PFSK-1 (cell line): ENCODE data around the gene ARHGAP15.

Experiments used
- FOXP2 ChIP-seq: optimal IDR thresholded peaks from 2 replicates; pipeline ENCODE3; 2011; ENCODE audit warnings: borderline replicate concordance, control low read depth, inconsistent platforms; ENCODE audit not compliant: insufficient read depth; ENCODE audit errors: extremely low read length, extremely low read depth
- POLR2AphosphoS5 ChIP-seq: IDR thresholded peaks from 2 replicates; pipeline ENCODE4 v1.6.1; 2012; ENCODE audit warnings: low read depth, mild to moderate bottlenecking, control low read depth, low read length, moderate library complexity
- REST ChIP-seq, 2 experiments: IDR thresholded peaks; 2 replicates each; pipeline versions ENCODE4 v1.6.1 to v1.8.0; 2011 to 2012; ENCODE audit warnings: low read depth in 2 of 2, low read length in 2 of 2, control low read depth in 1 of 2, inconsistent platforms in 1 of 2, mild to moderate bottlenecking in 1 of 2, moderate library complexity in 1 of 2; ENCODE audit not compliant: insufficient read depth in 1 of 2
- SIN3A ChIP-seq: IDR thresholded peaks from 2 replicates; pipeline ENCODE4 v1.6.1; 2012; ENCODE audit warnings: mild to moderate bottlenecking, low read length, moderate library complexity, borderline replicate concordance; ENCODE audit not compliant: insufficient read depth
- TAF1 ChIP-seq: IDR thresholded peaks from 2 replicates; pipeline ENCODE4 v1.6.1; 2012; ENCODE audit warnings: low read length, control low read depth, borderline replicate concordance; ENCODE audit not compliant: insufficient read depth

The ARHGAP15 gene

GRCh38 chr2:143685421-143686078 lies 556.3 kb downstream of the ARHGAP15 start:
- no peak for TF ChIP-seq FOXP2
- TF ChIP-seq POLR2AphosphoS5, result no peak
- no peak for TF ChIP-seq TAF1
- no peak for TF ChIP-seq SIN3A
- TF ChIP-seq REST (IDR thresholded peaks at IDR 0.05; ENCODE audit: insufficient read depth in 1 of 2, low read depth in 2 of 2, low read length in 2 of 2), result no peak

- TF ChIP-seq TAF1 (no peak), REST (IDR thresholded peaks at IDR 0.05; ENCODE audit: insufficient read depth in 1 of 2, low read depth in 2 of 2, low read length in 2 of 2) (no peak), POLR2AphosphoS5 (no peak), SIN3A (no peak), FOXP2 (no peak)
Measured at GRCh38 chr2:143686585-143687164, 557.5 kb downstream of the ARHGAP15 start.

- no peak for TF ChIP-seq REST (IDR thresholded peaks at IDR 0.05; ENCODE audit: insufficient read depth in 1 of 2, low read depth in 2 of 2, low read length in 2 of 2)
- no peak for TF ChIP-seq POLR2AphosphoS5
- TF ChIP-seq SIN3A, result no peak
Measured at GRCh38 chr2:143688248-143688647, 559.0 kb downstream of the ARHGAP15 start.

GRCh38 chr2:143688815-143689214 lies 559.6 kb downstream of the ARHGAP15 start:
- TF ChIP-seq POLR2AphosphoS5, result no peak
- no peak for TF ChIP-seq FOXP2
- no peak for TF ChIP-seq SIN3A
- no peak for TF ChIP-seq REST (IDR thresholded peaks at IDR 0.05; ENCODE audit: insufficient read depth in 1 of 2, low read depth in 2 of 2, low read length in 2 of 2)
- TF ChIP-seq TAF1, result no peak
